Sigmoid colon (tissue), 7 donors: ENCODE measurements around the gene ELFN2. TPM values are rescaled to one million over a fixed set of nuclear protein-coding genes. Genes with fewer than 3 reads are reported as not detected.

Source experiments
- DNase-seq: peaks from one replicate; pipeline ENCODE4 v3.0.0-alpha.2; 2019
- H3K27ac ChIP-seq, 4 donors: fragments of 200-600 bp; sonication (generic); one replicate each; pipeline ENCODE4 v1.5.1; 2016 to 2019; ENCODE audit warnings: mild to moderate bottlenecking in 1 of 4
- H3K27me3 ChIP-seq, 3 donors: fragments of 200-600 bp; sonication (generic); one replicate each; pipeline ENCODE4 v1.5.1; 2019; ENCODE audit warnings: mild to moderate bottlenecking in 1 of 3
- H3K36me3 ChIP-seq, 4 donors: fragments of 200-600 bp; sonication (generic); one replicate each; pipeline ENCODE4 v1.5.1; 2016 to 2019
- H3K4me1 ChIP-seq, 4 donors: fragments of 200-600 bp; sonication (generic); one replicate each; pipeline ENCODE4 v1.5.1; 2017 to 2019
- H3K4me3 ChIP-seq, 4 donors: fragments of 200-600 bp; sonication (generic); one replicate each; pipeline ENCODE4 v1.5.1; 2017 to 2019; ENCODE audit warnings: mild to moderate bottlenecking in 2 of 4, moderate library complexity in 1 of 4
- H3K9me3 ChIP-seq, 4 donors: fragments of 200-600 bp in 3 of 4; sonication (generic) in 3 of 4; one replicate each; pipeline versions ENCODE4 v1.5.1 to v1.6.1; 2013 to 2019
- CTCF ChIP-seq, 4 experiments: fragments of 450-650 bp in 3 of 4; fragments of 200-600 bp in 1 of 4; IDR thresholded peaks; one replicate each; pipeline ENCODE4 v1.5.1; 2016 to 2019; ENCODE audit warnings: antibody characterized with exemption in 4 of 4, mild to moderate bottlenecking in 3 of 4, moderate library complexity in 2 of 4
- EP300 ChIP-seq, 4 donors: sonication (generic); formaldehyde crosslinking; IDR thresholded peaks; one replicate each; pipeline ENCODE4 v1.6.1; 2017; ENCODE audit warnings: antibody characterized with exemption in 4 of 4
- POLR2A ChIP-seq, 2 donors: fragments of 450-650 bp; IDR thresholded peaks; one replicate each; pipeline ENCODE4 v1.6.1; 2016; ENCODE audit warnings: antibody characterized with exemption in 2 of 2, mild to moderate bottlenecking in 2 of 2, moderate library complexity in 2 of 2
- POLR2AphosphoS5 ChIP-seq, 4 donors: sonication (generic); formaldehyde crosslinking; IDR thresholded peaks; one replicate each; pipeline ENCODE4 v1.6.1; 2017; ENCODE audit warnings: antibody characterized with exemption in 4 of 4
- WGBS, 2 donors: extraction: QIAGEN DNeasy Blood & Tissue Kit; methylation state at CpG; one replicate each; pipeline ENCODE4 v1.1.7; 2013; 5-methylcytosine and 5-hydroxymethylcytosine counted together
- intact Hi-C: fragments of 100-400 bp; cut with DNase I; formaldehyde crosslinking; loops from one replicate; pipeline ENCODE4 v1.15.1; 2023
- polyA plus RNA-seq, 3 donors: library from polyadenylated mRNA; stranded (reverse); fragments of 200-250 nt; gene quantifications; one replicate each; pipeline ENCODE4 v1.2.3, GENCODE V29; 2013
- total RNA-seq, 4 donors: library from RNA; depleted of rRNA; stranded (reverse); fragments of >200 nt; gene quantifications; one replicate each; pipeline ENCODE4 v1.1.0, GENCODE V29; 2016
- donor health status: healthy with polysubstance abuse.
- donor health status: Bipolar disorder and iron deficiency.
- donor health status: healthy.

The ELFN2 gene
- total and polyA plus RNA-seq, 7 donors, result under 0.01 to 0.55 (median 0.15) TPM; not detected in 3

GRCh38 chr22:37319469-37319868 lies 107.8 kb downstream of the ELFN2 start:
- TF ChIP-seq EP300 (IDR thresholded peaks at IDR 0.05), result no peak
- TF ChIP-seq CTCF (IDR thresholded peaks at IDR 0.05), result no peak
- TF ChIP-seq POLR2AphosphoS5 (IDR thresholded peaks at IDR 0.05), result no peak
- no peak for TF ChIP-seq POLR2A (IDR thresholded peaks at IDR 0.05)
- intact Hi-C loops, result loop anchor here (10.0 kb wide), 1 partner anchor 275 kb away; no protein-coding TSS in a partner anchor
- no peak for DNase-seq
- Histone ChIP-seq H3K27me3 (peaks cover 10 to 19% (median 16%) of the 10 kb centered on the region in 3 donors), H3K36me3 (no peaks in the 10 kb centered on the region), H3K4me3 (no peak overlapping the region), H3K27ac (no peak overlapping the region), H3K9me3 (no peaks in the 10 kb centered on the region), H3K4me1 (peaks cover 0 to under 1% (median under 1%) of the 10 kb centered on the region in 4 donors)
- 85% methylated on average over 10 of the region's 10 CpGs for WGBS, 2 donors

DNA sequence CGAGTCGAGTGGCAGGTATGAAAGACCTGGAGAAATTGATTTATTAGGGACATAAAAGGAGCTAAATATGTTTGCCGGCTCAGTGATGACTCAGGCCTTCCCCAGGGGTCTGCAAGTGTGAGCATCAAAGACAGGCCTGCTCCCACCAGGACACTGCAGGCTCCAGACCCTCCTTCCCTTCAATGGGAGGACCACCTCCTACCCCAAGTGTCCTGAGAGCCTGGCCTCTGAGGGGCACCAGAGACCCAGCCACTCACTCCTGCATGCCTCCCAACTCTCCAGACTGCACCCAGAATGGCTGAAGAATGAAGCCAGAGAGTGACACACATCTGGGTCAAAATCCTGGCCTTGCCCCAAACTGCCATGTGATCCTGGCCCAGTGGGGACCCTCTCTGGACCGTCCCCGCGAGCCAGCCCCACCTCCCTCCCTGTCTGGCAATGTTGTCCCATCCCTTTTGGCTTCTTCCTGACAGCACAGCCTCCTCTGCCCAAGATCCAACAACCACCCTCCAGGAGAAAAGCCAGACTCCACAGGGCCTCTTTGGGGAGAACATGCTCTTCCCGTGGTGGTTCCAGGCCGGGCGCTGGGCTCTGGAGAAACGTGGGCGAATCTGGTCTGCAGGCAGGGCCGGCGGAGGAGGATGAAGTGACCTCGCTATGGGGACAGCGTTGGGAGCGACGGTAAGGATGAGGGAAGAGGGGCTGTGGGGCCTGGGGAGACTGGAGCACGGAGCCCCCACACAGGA lies 108.7 kb downstream of the ELFN2 start:
- Histone ChIP-seq H3K4me1 (no peaks in the 10 kb centered on the region), H3K27ac (no peak overlapping the region), H3K36me3 (no peaks in the 10 kb centered on the region), H3K4me3 (no peak overlapping the region), H3K27me3 (peaks cover under 1 to 10% (median 10%) of the 10 kb centered on the region in 3 donors), H3K9me3 (no peaks in the 10 kb centered on the region)
- TF ChIP-seq POLR2A (IDR thresholded peaks at IDR 0.05) (no peak), EP300 (IDR thresholded peaks at IDR 0.05) (no peak), CTCF (IDR thresholded peaks at IDR 0.05) (no peak), POLR2AphosphoS5 (IDR thresholded peaks at IDR 0.05) (no peak)
- intact Hi-C loops, result loop anchor here (10.0 kb wide), 1 partner anchor 276 kb away; no protein-coding TSS in a partner anchor
- DNase-seq, result no peak
- WGBS, 2 donors, result 75 to 77% methylated on average over 18 of the region's 18 CpGs

Other genes starting within 250 kb of the ELFN2 start
- 1 to 10 TPM; 1.1 to 5.5 (median 1.6) TPM for gene C1QTNF6, start 239.2 kb downstream of the ELFN2 start, total RNA-seq
- 10 to 100 TPM in 1 of 3 donors, 1 to 10 TPM in 2; 1.8 to 12.1 (median 1.8) TPM for gene C1QTNF6, start 239.2 kb downstream of the ELFN2 start, polyA plus RNA-seq
- gene SSTR3, start 215.0 kb downstream of the ELFN2 start, total RNA-seq, result under 1 TPM in 1 of 4 donors, not detected in 3; 0.36 TPM
- 1 to 10 TPM in 1 of 3 donors, not detected in 2; 1.7 TPM for gene SSTR3, start 215.0 kb downstream of the ELFN2 start, polyA plus RNA-seq
- gene RAC2, start 183.2 kb downstream of the ELFN2 start, total RNA-seq, result 1 to 10 TPM; 3.0 to 8.0 (median 5.0) TPM
- gene RAC2, start 183.2 kb downstream of the ELFN2 start, polyA plus RNA-seq, result 100 to 1,000 TPM in 1 of 3 donors, 10 to 100 TPM in 2; 14.8 to 138 (median 17.4) TPM
- 10 to 100 TPM in 1 of 4 donors, 1 to 10 TPM in 3; 6.1 to 22.0 (median 8.0) TPM for gene CYTH4, start 145.0 kb downstream of the ELFN2 start, total RNA-seq
- 10 to 100 TPM in 1 of 3 donors, 1 to 10 TPM in 2; 4.2 to 18.8 (median 5.1) TPM for gene CYTH4, start 145.0 kb downstream of the ELFN2 start, polyA plus RNA-seq
- gene MFNG, start 58.9 kb upstream of the ELFN2 start, total RNA-seq, result 10 to 100 TPM in 3 of 4 donors, 1 to 10 TPM in 1; 8.0 to 15.3 (median 11.4) TPM
- gene MFNG, start 58.9 kb upstream of the ELFN2 start, polyA plus RNA-seq, result 10 to 100 TPM in 2 of 3 donors, 1 to 10 TPM in 1; 9.9 to 33.9 (median 10.8) TPM
- 1 to 10 TPM; 2.8 to 8.6 (median 3.5) TPM for gene CARD10, start 91.9 kb upstream of the ELFN2 start, total RNA-seq
- gene CARD10, start 91.9 kb upstream of the ELFN2 start, polyA plus RNA-seq, result 10 to 100 TPM; 31.8 to 41.0 (median 37.7) TPM
- 10 to 100 TPM; 14.6 to 28.0 (median 20.7) TPM for gene CDC42EP1, start 133.0 kb upstream of the ELFN2 start, total RNA-seq
- 10 to 100 TPM; 22.2 to 64.1 (median 24.6) TPM for gene CDC42EP1, start 133.0 kb upstream of the ELFN2 start, polyA plus RNA-seq
- gene LGALS2, start 152.6 kb upstream of the ELFN2 start, total RNA-seq, result not detected
- 100 to 1,000 TPM in 2 of 3 donors, 10 to 100 TPM in 1; 61.9 to 155 (median 147) TPM for gene LGALS2, start 152.6 kb upstream of the ELFN2 start, polyA plus RNA-seq
- gene GGA1, start 181.4 kb upstream of the ELFN2 start, total RNA-seq, result 10 to 100 TPM; 26.4 to 59.8 (median 42.3) TPM
- 10 to 100 TPM; 25.2 to 77.4 (median 34.4) TPM for gene GGA1, start 181.4 kb upstream of the ELFN2 start, polyA plus RNA-seq
- gene SH3BP1, start 212.2 kb upstream of the ELFN2 start, total RNA-seq, result 1 to 10 TPM; 1.4 to 6.9 (median 4.7) TPM
- 10 to 100 TPM; 35.4 to 71.2 (median 58.5) TPM for gene SH3BP1, start 212.2 kb upstream of the ELFN2 start, polyA plus RNA-seq
- 10 to 100 TPM in 2 of 4 donors, 1 to 10 TPM in 2; 7.5 to 12.8 (median 9.6) TPM for gene PDXP, start 231.2 kb upstream of the ELFN2 start, total RNA-seq
- gene PDXP, start 231.2 kb upstream of the ELFN2 start, polyA plus RNA-seq, result 10 to 100 TPM; 30.2 to 51.1 (median 48.6) TPM
- gene LGALS1, start 248.2 kb upstream of the ELFN2 start, total RNA-seq, result 1,000 to 10,000 TPM in 3 of 4 donors, 100 to 1,000 TPM in 1; 911 to 2,925 (median 2,030) TPM
- gene LGALS1, start 248.2 kb upstream of the ELFN2 start, polyA plus RNA-seq, result 100 to 1,000 TPM; 373 to 487 (median 439) TPM